Islet precursor cell (in vitro differentiated cells): ENCODE data around the gene ACTR3C.
"Not testable (repeated sequence)": the region's sequence is repeated elsewhere in the genome, so short reads cannot be mapped to it uniquely, and the experiment has no call there.

ENCODE experiments used
- DNase-seq: peaks from one replicate; pipeline ENCODE4 v3.0.0-alpha.2; 2018

ACTR3C gene

DNA sequence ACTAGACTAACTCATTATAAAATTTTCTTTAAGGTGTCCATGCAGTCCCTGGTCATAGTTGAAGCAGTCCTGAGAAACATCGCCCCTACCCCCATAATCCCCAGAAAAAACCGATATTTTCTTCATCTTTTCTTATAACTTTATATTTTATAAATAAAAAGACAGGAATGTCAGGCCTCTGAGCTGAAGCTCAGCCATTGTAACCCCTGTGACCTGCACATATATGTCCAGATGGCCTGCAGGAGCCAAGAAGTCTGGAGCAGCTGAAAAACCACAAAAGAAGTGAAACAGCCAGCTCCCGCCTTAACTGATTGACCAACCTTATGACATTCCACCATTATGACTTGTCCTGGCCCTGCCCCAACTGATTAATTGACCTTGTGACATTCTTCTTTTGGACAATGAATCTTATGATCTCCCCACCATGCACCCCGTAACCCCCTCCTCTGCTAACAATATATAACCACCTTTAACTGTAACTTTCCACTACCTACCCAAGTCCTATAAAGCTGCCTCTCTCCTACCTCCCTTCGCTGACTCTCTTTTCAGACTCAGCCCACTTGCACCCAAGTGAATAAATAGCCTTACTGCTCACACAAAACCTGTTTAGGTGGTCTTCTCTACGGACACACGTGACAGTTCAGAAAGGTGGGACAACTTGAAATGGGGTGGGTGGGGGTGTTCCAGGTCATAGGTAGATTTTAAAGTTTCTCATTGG is 10.5 kb downstream of the ACTR3C start:
- DNase-seq, result not testable (repeated sequence)

DNA sequence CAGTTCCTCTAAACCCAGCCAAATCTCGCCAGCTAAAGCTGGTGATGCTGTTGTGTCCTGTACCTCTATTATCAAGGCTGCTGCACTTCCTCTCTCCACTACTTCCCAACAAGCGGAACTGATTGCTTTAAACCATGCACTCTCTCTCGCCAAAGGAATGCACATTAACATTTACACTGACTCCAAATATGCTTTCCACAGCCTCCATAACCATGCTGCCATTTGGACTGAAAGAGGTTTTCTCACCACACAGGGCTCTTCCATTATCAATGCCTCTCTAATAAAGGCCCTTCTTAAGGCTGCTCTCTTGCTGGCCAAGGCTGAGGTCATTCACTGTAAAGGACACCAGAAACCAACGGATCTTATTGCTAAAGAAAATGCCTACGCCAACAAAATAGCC is 11.6 kb downstream of the ACTR3C start:
- no peak for DNase-seq

GRCh38 chr7:150311146-150311545 is 12.2 kb downstream of the ACTR3C start:
- DNase-seq, result no peak

GRCh38 chr7:150308575-150308974 is 14.8 kb downstream of the ACTR3C start:
- no peak for DNase-seq

- DNase-seq, result no peak
Measured at GRCh38 chr7:150307904-150308303, 15.4 kb downstream of the ACTR3C start.

DNA sequence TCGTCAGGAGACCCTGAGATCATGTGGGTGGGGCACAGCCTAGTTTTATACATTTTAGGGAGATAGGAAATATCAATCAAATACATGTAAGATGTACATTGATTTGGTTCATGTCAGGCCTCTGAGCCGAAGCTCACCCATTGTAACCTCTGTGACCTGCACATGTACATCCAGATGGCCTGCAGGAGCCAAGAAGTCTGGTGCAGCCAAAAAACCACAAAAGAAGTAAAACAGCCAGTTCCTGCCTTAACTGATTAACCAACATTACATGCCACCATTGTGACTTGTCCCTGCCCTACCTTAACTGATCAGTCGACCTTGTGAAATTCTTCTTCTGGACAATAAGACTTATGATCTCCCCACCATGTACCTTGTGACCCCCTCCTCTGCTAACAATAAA is 16.2 kb downstream of the ACTR3C start:
- DNase-seq, result no peak

- not testable (repeated sequence) for DNase-seq
Measured at GRCh38 chr7:150306377-150306776, 17.0 kb downstream of the ACTR3C start.

DNA sequence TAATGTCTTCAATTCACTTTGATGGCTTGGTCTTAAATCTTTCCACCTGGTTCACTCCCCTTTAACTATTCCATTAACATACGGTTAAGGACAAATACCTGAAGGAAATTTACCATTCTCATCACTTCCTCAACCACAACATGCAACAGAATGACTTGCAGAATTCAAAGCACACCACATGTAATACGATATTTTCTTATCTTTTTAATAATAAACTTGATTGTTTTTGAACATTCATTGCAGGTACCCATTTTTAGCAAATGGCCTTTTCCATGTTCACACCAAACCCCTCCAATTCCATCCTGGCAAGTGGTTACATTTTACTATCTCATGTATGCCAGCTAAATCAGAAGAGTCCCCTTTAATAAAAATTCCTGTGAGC is 17.5 kb downstream of the ACTR3C start:
- DNase-seq, result not testable (repeated sequence)

DNA sequence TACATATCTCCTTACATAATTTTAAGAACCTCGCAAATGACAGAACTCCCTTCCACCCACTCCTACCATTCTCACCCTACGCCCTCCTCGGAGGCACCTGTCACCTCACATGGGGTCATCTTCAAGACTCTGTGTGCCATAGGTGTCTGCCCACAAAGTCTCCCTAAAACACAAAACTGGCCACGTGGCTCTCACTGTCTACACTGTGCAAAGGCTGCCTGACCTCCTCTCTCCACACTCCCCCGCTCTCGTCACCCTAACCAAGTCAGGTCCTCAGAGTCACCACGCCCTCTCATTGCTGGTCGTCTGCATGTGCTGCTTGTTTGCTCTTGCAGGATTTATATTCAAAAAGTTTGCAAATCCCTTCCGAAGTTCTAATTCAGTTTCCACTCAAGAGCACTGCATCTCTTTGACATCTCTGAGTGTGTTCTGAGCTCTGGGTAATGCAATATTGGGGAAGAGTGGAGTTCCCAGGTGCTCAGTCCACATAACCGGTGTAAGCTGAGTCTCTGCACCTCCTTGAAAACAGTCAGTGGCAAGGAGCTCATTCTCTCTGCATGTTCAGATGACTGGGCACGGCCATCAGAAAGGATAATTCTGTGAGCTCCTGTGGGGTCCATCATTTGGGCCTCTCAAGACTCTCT is 18.0 kb downstream of the ACTR3C start:
- DNase-seq, result not testable (repeated sequence)

GRCh38 chr7:150304499-150305258 is 18.7 kb downstream of the ACTR3C start:
- not testable (repeated sequence) for DNase-seq

DNA sequence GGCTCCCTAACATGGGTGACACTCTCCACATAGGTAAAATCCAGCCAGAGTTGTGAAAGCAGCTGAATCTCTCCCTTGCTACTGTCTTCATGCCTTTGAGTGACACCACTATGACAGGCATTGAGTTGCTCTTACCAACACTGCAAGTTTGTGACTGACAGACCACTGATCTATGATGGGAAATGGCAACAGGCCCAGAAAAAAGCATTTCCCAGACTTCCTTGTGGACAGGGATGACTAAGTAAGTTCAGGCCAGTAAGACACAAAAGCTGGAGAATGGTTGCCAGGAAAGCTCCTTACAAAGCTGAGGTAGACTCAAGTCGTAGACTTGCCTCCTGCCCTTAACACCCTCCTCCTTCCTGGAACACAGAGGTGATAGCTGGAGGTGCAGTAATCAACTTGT is 20.4 kb downstream of the ACTR3C start:
- DNase-seq, result not testable (repeated sequence)

GRCh38 chr7:150297978-150298377 is 25.4 kb downstream of the ACTR3C start:
- DNase-seq, result not testable (repeated sequence)

- not testable (repeated sequence) for DNase-seq
Measured at GRCh38 chr7:150296802-150297201, 26.5 kb downstream of the ACTR3C start.

GRCh38 chr7:150295614-150296013 is 27.7 kb downstream of the ACTR3C start:
- DNase-seq, result not testable (repeated sequence)

DNA sequence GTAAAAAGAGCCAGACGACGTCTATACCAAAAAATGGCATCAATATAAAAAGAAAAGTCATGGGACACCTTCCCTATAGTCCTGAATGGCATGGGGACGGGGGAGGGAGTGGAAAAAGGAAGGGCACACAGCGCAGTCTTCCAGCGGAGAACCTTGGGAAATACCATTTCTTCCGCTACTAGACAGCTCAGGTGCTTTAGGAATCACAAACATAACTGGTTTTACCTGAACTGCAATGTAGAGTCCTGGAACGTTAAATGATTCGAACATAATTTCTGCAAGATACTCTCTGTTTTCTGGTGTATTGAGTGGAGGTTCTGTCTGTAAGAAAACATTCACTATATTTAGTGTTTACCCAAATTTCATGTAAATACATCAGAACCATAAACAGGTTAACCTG is 28.3 kb downstream of the ACTR3C start:
- not testable (repeated sequence) for DNase-seq

GRCh38 chr7:150290317-150290716 is 33.0 kb downstream of the ACTR3C start:
- not testable (repeated sequence) for DNase-seq

- not testable (repeated sequence) for DNase-seq
Measured at GRCh38 chr7:150288816-150289215, 34.5 kb downstream of the ACTR3C start.

DNA sequence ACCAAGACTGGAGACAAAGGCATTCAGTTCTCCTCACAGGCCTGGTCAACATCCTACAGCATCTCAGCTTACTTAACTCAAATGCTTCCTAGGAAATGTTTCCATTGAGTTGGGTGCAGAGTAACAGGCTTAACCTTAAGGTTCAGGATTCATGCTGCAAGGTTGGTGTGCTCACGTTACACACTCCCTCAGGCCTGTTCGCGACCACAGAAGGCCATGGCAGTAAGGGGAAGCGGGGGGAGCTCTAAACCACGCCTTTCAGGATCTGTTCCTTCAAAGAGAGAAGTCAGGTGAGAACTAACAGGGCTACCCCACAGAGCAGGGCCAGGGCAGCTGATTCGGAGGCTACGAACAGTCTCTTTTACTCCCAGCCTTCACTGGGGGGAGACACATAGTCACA is 35.5 kb downstream of the ACTR3C start:
- peak; percentile 76 for DNase-seq

GRCh38 chr7:150285849-150286754 is 37.2 kb downstream of the ACTR3C start:
- not testable (repeated sequence) for DNase-seq

GRCh38 chr7:150283608-150284007 is 39.7 kb downstream of the ACTR3C start:
- not testable (repeated sequence) for DNase-seq

- not testable (repeated sequence) for DNase-seq
Measured at GRCh38 chr7:150283111-150283510, 40.2 kb downstream of the ACTR3C start.

GRCh38 chr7:150281681-150282403 is 41.5 kb downstream of the ACTR3C start:
- DNase-seq, result not testable (repeated sequence)
